VCaP (cell line): ENCODE data around the gene SERPINB5.

ENCODE experiments used
- H3K27ac ChIP-seq: fragments of 450-650 bp; 2 replicates; pipeline ENCODE4 v1.5.1; 2017
- TF ChIP-seq, protein P1 (sequence below): fragments of 450-650 bp; conservative IDR thresholded peaks from 2 replicates; pipeline ENCODE4 v1.5.1; 2017; ENCODE audit warnings: mild to moderate bottlenecking, moderate library complexity

SERPINB5 gene

GRCh38 chr18:63440219-63440618 is 36.5 kb upstream of the SERPINB5 start:
- TF ChIP-seq, protein P1, sequence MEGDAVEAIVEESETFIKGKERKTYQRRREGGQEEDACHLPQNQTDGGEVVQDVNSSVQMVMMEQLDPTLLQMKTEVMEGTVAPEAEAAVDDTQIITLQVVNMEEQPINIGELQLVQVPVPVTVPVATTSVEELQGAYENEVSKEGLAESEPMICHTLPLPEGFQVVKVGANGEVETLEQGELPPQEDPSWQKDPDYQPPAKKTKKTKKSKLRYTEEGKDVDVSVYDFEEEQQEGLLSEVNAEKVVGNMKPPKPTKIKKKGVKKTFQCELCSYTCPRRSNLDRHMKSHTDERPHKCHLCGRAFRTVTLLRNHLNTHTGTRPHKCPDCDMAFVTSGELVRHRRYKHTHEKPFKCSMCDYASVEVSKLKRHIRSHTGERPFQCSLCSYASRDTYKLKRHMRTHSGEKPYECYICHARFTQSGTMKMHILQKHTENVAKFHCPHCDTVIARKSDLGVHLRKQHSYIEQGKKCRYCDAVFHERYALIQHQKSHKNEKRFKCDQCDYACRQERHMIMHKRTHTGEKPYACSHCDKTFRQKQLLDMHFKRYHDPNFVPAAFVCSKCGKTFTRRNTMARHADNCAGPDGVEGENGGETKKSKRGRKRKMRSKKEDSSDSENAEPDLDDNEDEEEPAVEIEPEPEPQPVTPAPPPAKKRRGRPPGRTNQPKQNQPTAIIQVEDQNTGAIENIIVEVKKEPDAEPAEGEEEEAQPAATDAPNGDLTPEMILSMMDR = no peak
- no peak overlapping the region for H3K27ac ChIP-seq

GRCh38 chr18:63440881-63441280 is 35.9 kb upstream of the SERPINB5 start:
- no peak overlapping the region for H3K27ac ChIP-seq
- TF ChIP-seq, protein P1 = no peak

GRCh38 chr18:63443829-63444228 is 32.9 kb upstream of the SERPINB5 start:
- TF ChIP-seq, protein P1 = no peak

DNA sequence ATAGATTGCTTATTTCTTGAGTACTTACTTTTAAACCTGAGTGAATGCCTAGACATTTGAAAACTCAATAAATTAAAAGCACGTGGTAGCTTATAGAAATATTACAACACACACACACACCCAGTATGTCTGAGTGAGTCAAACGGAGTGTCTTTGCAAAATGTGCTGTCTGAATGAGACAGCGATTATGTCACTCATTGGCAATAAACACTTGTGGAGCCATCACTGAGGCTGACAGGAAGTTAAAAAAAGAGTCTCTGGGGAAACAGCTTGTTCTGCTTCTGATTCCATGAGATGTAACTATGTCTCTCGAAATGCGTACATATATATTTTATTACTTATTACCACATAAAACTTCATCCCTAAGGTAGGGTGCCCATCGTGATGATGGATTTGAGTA is 32.2 kb upstream of the SERPINB5 start:
- no peak overlapping the region for H3K27ac ChIP-seq
- TF ChIP-seq, protein P1 = no peak

More at GRCh38 chr18:63443829-63444228, 32.9 kb upstream of the SERPINB5 start:
- no peak overlapping the region for H3K27ac ChIP-seq

DNA sequence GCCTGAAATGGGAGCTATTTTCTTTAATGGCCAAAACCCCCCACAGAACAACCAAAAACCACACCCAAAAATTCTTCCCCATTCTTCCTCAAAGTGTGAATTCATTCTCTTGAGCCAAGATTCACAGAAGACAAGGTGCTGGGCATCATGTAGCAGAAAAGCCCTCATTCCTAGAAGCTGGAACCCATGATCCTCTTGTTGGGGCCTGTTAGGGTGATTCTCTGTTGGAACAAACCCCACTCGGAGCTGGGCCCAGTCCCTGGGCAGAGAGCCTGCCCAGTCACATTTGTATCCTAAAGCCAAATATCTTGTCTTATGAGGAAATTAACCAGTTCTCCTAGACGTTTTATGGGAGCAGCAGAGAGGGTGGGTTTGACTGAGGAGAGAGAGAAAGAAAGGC is 31.7 kb upstream of the SERPINB5 start:
- TF ChIP-seq, protein P1 = no peak
- no peak overlapping the region for H3K27ac ChIP-seq

- TF ChIP-seq, protein P1 = no peak
These were observed 30.5 kb upstream of the SERPINB5 start for GRCh38 chr18:63446266-63446665.

DNA sequence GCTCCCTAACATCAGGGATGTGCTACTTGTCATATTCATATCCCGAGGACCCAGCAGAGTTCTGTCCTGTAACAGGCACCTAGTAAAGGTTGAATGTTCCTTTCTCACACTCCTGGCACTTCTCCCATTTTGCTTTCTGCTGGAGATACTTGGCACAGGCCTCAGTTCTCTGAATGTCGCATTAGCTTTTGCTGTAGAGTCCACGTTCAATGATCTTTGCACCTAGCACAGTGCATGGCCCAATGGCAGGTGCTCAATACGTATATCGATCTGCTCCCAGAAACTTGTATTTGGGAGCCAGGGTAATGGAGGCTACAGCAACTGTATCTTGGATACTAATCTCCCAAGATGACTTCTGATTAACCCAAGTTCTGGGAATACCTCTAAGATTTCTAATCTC is 29.7 kb upstream of the SERPINB5 start:
- no peak overlapping the region for H3K27ac ChIP-seq
- TF ChIP-seq, protein P1 = no peak

More at GRCh38 chr18:63446266-63446665, 30.5 kb upstream of the SERPINB5 start:
- no peak overlapping the region for H3K27ac ChIP-seq
